NCI-H345 treated with DMSO at 0.1 percent for 48 hours (cell line): ENCODE measurements around the gene SLC34A1.
"Not testable (repeated sequence)": the region's sequence is repeated elsewhere in the genome, so short reads cannot be mapped to it uniquely, and the experiment has no call there.

Experiments
- DNase-seq: peaks from one replicate; lab custom pipeline; 2025; ENCODE audit not compliant: unreplicated experiment; lab: John Stamatoyannopoulos, UW

Gene SLC34A1

GRCh38 chr5:177367981-177368868 is 16.0 kb upstream of the SLC34A1 start:
- no peak for DNase-seq

GRCh38 chr5:177368869-177369644 is 15.2 kb upstream of the SLC34A1 start:
- no peak for DNase-seq

DNA sequence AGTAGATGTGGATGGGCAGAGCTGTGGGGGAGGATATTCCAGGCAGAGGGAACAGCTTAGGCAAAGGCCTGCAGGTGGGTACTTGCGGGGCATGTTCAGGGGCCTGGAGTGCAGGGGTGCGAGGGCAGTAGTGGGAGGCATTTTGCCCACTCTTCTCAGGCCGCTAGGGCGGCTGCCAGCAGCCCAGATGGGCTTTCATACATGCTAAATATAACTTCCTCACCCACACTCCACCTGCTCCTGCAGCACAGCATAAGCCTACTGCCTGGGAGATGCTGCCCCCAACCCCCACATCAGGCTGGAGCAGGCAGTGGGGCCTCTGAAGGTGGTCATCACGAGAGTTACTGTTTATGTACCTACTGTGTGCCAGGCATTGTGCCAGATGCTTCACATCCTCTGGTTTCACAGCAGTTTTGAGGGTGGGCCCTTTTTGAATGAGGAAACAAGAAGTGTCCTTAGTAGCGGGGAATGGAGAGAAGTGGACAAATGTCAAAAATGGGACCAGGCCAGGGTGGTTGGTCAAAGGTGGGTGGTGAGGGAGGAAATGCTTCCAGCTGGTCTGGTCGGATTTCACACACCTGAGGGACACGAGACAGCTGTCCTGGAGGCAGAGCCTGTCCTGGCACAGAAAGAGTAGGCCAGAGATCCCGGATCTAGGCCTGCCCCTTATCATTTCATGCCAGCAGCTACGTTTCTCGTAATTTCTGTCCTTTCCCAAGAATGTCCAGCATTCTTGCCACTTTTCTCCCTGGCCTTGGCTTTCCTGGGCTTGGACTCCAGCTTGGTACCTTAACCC is 14.4 kb upstream of the SLC34A1 start:
- no peak for DNase-seq

DNA sequence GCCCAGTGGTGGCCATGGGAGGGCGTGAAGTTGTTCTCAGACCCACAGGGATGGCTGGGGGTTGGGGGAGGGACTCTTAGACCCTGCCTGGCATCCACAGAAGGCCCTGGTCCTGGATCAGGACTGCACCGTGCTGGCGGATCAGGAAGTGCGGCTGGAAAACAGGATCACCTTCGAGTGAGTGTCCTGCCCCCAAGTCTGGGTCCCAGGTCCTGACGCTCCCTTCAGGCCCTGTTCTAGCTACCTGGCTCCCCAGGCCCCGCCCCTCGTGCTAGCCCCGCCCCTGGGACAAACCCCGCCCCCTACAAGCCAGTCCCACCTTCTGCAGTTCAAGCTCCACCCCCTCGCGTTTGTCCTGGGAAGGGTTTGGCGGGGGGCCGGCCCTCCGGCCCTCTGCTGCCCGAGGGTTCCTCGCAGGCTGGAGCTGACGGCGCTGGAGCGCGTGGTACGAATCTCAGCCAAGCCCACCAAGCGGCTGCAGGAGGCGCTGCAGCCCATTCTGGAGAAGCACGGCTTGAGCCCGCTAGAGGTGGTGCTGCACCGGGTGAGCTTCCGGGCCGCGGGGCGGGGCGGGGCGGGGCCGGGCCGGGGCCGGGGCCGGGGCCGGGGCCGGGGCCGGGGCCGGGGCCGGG is 13.6 kb upstream of the SLC34A1 start:
- DNase-seq: peak; percentile 72

GRCh38 chr5:177371120-177372033 is 12.9 kb upstream of the SLC34A1 start:
- DNase-seq: no peak

- DNase-seq: no peak
These were observed 12.0 kb upstream of the SLC34A1 start for GRCh38 chr5:177372034-177372896.

GRCh38 chr5:177372910-177373309 is 11.3 kb upstream of the SLC34A1 start:
- no peak for DNase-seq

DNA sequence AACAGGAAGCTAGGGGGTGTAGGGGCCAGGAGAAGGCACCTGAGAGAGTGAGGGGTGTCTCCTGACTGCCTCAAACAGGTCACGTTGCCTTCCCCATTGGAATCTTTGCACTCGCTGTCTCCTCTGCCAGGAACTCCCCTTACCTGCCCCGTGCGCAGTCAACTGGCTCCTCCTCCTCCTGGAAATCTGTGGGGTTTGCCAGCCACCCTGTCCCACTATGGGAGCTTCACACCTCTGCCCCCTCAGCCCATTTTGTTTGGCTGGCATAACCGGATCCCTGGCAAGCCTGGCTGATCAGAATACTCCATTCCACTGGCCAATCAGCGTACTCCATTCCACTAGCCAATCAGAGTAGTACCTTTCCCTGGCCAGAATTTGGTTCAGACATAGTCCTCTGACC is 10.4 kb upstream of the SLC34A1 start:
- DNase-seq: no peak

GRCh38 chr5:177374211-177374610 is 10.0 kb upstream of the SLC34A1 start:
- no peak for DNase-seq

DNA sequence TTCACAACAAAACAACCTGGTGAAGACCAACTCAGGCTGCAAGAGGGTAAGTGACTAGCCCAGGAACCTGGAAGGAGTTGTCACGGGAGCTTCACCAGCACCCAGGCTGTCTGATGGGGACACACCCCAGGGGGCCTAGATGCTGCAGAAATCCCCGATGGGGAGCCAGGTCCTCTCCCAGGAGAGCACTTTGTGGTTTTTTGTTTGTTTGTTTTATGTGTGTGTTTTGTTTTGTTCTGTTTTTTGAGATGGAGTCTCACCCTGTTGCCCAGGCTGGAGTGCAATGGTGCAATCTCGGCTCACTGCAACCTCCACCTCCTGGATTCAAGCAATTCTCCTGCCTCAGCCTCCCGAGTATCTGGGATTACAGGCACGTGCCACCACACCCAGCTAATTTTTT is 8.7 kb upstream of the SLC34A1 start:
- DNase-seq: not testable (repeated sequence)

DNA sequence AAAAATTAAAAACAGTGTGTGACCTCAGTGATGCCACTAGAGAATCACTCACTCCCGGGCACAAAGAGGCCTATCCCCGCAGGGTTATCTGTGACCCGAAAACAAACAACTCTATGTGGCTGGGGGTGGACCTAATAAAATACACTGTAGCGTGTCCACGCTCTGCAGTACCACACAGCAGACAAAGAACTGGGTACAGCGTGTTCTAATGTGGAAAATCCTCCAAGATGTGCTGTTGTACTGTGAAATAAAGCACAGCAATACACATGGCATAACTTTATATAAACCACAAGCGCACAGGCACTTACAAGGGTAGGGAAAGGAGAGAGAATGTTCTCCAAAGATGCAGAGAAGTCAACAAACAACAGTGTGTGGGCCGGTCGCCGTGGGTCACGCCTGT is 8.1 kb upstream of the SLC34A1 start:
- no peak for DNase-seq

- no peak for DNase-seq
These were observed 6.1 kb upstream of the SLC34A1 start for GRCh38 chr5:177377851-177378776.

GRCh38 chr5:177378884-177379883 is 5.0 kb upstream of the SLC34A1 start:
- DNase-seq: no peak

GRCh38 chr5:177380805-177381126 is 3.5 kb upstream of the SLC34A1 start:
- no peak for DNase-seq

DNA sequence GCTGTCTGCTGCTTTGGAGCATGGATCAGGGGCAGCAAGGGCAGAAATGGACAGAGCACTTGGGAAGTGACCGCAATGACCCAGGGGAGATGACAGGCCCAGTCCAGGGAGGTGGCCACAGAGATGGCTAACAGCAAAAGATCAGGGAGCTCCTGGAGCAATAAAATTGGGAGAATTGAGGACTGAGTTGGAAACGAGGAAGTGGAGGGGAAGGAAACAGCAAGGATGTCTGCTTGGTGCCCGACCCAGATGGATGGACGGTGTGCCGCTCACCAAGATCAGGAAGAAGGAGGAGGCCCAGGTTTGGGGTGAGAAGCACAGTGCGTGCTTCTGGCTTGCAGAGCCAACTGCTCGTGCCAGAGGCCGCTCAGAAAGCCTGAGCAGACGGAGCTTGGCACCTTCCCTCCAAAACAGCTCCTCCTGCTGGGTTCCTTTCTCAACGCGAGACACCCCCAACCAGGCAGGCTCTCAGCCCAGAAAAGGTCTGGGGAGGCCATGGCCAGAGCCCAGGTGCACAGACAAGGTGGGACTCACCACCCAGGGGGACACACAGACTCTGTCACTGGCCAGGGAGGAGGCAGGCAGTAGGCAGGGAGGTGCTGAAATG is 1.7 kb upstream of the SLC34A1 start:
- no peak for DNase-seq

DNA sequence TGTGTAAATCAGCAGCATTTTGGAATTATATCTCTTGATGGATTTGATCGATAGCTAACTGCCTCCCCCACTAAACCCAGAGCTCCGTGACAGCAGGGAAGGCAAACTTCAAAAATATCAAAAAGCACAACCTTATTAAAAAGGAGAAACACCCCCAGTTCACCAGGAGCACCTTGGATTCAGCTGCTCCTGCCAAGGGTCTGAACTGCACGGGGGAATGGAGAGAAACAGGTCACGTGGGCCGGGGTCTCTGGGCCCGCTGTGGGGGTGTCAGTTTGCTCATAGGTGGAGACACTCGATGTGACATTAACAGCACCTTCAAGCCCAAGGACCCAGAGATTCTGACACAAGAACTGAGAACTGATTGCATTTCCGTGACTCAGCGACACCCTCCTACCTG is 1.1 kb upstream of the SLC34A1 start:
- no peak for DNase-seq
